Activated CD4-positive, alpha-beta T cell treated with anti-CD3 and anti-CD28 coated beads, Interleukin-2, amount 50 U/mL, for 16 hours (primary cell): ENCODE results near the gene SLC6A9.
A peak's percentile ranks its signal among the peaks of the same experiment; 100 is the strongest.

Source experiments
- DNase-seq: peaks from one replicate; pipeline ENCODE4 v3.0.0-alpha.2; 2020

The SLC6A9 gene

DNA sequence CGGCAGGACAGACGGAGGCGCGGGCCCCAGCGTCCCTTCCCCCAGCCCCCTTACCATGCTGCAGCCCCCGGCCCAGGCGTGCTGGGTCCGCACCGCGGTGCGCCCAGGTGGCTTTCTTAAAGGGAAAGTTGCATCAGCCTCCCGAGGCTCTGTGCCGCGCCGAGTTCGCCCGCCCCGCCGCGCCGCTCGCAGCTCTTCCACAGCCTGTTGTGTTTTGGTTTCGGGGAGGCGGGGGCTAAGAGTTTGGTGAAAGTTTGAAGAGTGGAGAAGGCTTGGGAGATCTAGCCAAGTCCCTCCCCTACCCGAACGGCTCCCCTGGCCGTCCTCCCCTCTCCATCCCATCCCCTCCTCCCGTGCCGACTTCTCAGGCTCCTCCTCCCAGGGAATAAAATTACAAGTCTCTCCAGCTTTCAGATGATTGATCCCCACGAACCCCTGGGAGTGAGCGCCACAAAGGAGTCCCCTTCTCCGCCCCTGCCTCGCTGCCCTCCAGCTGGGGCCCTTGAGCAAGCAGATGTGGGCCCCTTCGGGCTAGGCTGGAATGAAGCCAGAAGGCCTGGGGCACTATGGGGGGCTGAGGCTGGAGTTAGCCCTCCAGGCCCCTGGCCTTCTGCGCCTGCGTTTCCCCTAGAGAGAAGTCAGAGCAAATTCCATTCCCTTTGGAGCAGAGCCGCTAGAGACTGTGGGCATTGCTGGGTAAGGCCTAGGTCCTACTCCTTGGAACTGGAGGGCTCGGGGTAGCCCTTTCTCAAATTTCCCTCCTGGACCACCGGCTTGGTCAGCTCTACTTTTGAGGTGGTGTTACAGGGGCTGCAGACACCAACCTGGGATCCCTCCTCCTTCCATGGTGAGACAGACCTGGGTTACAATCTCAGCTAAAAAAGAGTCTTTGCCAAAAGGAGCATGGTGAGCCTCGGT lies at the start of gene SLC6A9:
Gene SLC6A9, minus strand, starts transcription at position 211 of the 918 bp plus-strand sequence. CDS start 7,185 bp downstream, outside the sequence.
- peak; percentile 39 for DNase-seq

DNA sequence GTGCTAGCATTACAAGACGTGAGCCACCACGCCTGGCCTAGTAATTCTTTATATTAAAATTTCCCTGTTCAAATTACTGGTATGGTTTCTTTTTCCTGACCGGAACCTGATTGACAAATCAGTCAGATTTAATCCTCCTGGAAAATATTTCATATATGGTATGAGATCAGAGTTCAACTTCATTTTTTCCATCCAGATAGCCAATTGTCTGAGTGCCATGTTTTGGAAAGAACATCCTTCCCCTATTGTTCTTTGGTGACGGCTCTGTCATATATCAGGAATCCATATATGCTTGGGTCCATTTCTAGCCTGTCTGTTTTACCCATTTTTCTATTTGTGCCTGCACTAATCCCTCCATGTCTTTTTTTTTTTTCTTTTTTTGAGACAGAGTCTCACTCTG lies 48.3 kb upstream of the SLC6A9 start:
- DNase-seq, result no peak

DNA sequence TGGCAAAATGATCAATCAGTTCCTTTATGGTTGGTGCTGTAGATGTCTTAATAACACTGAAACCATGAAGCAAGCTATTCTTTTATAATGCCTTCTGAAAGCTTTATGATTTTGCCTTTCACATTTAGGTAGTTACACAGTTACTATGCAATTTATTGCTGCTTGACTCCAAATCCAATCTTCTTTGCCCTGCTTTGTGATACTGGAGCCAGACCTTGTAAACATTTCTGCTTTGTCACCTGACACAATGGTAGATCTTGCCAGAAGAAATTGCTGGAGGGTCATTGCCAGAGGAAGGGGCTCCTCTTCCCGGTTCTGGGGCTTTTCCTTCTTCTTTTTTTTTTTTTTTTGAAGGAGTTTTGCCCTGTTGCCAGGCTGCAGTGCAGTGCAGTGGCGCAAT lies 46.8 kb upstream of the SLC6A9 start:
- DNase-seq, result no peak

DNA sequence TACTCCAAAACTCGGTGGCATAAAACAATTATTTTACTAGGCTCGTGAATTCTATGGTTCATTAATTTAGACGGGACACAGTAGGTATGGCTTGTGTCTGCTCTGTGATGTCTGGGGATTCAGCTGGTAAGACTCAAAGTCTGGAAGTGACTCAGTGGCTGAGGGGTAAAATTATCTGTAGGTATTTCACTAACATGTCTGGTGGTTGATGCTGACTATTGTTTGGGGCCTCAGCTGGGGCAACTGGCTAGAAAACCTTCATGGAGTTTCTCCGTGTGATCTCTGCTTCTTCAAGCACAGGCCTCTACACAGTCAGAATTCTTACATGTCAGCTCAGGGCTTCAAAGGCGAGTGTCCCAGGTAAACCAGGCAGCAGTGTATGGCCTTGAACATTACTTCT lies 46.2 kb upstream of the SLC6A9 start:
- DNase-seq, result no peak

DNA sequence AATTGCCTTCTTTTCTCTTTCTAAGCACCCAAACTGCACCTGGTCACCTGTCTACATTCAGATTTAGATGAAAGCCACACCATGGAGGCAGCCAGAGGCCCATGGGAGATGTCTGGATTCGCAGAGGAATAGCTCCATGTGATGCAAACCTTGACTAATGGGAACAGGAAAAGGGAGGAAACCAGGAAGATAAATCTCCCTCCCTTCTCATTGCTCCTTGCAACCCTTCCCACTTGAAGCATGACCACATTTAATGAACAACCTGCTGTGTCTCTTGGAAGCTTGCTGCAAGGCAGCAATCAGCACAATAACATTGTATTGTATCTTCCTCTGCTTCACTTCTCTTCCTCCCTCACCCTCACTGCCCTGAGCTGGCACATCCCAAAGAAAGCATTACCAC lies 44.8 kb upstream of the SLC6A9 start:
- no peak for DNase-seq

DNA sequence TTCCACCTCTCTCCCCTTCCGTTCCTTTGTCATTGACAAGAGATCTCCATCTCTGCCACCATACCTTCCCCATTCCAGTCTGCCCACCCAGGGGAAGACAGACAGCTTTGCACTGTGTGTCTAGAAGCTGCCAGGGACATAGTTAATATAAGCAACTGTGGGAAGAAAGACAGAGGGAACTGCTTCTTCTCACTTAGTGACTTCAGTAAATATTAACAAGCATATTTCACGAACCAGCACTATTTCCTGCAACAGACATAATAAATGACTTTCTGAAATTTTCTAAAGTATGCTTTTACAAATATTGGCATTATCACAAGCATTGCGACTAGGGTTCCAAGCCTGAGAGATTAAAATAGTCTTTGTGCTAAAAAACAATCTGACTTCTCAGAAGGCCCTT lies 43.2 kb upstream of the SLC6A9 start:
- no peak for DNase-seq

DNA sequence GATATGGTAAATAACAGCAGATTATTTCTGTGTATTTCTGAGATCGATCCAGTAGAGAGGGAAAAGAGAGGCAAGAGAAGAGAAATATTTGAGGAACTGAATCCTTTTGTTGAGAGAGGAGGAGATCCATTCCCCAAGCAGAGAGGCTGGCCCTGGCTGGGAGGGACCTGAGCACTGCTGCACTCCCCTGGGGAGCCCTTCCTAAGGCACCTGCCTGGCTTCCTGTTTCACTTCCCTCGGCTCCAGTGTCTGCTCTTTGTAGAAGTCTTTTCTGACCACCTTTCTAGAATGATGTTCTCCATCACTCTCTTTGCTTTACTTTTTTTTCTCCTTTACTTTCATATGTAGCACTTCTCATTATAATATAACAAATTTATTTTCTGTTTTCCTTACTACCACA lies 42.3 kb upstream of the SLC6A9 start:
- DNase-seq, result no peak

DNA sequence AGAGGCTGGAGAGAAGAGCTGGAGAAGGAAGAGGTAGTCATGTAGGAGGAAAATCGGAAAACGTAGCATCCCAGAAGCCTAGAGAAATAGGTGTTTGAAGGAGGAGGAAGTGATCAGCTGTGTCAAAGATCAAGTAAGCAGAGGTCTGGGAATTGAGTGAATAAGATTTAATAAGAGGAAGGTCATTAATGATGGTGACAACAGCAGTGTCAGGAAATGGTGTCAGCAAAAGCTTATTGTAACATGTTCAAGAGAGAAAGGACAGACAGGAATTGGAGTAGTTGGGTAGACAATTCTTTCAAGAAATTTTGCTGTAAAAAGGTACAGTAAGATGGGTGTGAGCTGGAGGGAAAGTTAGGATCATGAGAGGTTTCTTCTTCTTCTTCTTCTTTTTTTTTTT lies 41.6 kb upstream of the SLC6A9 start:
- no peak for DNase-seq

DNA sequence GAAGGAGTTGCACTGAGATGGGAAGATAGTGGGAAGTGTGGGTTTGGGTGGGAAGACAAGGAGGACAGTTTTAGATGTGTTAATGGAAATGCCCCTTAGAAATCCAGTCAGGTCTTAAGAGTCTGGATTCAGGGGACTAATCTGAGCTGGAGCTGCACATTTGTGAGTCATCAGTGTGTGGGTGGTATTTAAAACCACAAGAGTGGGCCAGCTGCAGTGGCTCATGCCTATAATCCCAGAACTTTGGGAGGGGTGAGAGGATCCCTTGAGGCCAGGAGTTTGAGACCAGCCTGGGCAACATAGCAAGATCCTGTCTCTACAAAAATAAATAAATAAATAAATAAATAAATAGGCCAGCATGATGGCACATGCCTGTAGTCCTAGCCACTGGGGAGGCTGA lies 40.9 kb upstream of the SLC6A9 start:
- DNase-seq, result no peak

DNA sequence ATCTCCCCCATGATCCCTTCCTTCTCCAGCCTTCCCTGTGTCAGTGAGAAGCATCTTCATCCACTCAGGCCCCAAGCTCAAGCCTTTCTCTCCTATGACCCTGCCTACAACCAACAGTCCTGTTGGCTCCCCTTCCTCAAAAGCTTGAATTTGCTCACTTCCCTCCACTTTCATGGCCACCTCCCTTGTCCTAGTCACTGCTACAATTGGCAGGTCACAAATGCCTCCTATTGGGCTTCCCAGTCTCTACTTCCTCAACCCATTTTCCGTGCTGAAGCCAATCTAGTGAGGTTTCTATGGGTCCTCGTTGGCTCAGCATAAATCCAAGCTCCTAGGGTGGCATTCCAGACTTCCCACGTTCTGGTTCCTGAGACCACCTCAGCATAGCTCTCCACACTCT lies 40.2 kb upstream of the SLC6A9 start:
- no peak for DNase-seq

DNA sequence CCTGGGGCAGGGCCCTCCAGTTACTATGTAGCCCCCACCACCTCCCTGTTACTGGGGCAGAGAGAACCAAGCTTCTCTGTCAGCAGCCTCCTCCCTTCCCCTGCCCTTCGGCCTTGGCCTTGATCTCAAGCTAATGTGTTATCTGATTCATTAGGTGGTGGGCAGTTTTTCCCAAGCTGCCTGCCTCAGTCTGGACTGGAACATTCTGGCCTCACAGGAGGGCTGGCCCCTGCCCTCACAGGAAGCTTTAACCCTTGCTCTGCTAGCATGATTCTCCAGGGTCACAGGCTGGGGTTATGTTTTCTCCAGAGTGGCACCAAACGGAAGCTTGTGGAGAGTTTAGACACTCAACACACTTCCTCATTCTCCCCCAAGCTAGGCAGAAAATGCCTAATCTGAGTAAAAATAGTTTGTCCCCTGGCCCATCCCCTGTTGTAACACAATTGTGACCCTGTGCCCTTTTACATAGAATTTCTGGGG lies 37.2 kb upstream of the SLC6A9 start:
- DNase-seq, result no peak

DNA sequence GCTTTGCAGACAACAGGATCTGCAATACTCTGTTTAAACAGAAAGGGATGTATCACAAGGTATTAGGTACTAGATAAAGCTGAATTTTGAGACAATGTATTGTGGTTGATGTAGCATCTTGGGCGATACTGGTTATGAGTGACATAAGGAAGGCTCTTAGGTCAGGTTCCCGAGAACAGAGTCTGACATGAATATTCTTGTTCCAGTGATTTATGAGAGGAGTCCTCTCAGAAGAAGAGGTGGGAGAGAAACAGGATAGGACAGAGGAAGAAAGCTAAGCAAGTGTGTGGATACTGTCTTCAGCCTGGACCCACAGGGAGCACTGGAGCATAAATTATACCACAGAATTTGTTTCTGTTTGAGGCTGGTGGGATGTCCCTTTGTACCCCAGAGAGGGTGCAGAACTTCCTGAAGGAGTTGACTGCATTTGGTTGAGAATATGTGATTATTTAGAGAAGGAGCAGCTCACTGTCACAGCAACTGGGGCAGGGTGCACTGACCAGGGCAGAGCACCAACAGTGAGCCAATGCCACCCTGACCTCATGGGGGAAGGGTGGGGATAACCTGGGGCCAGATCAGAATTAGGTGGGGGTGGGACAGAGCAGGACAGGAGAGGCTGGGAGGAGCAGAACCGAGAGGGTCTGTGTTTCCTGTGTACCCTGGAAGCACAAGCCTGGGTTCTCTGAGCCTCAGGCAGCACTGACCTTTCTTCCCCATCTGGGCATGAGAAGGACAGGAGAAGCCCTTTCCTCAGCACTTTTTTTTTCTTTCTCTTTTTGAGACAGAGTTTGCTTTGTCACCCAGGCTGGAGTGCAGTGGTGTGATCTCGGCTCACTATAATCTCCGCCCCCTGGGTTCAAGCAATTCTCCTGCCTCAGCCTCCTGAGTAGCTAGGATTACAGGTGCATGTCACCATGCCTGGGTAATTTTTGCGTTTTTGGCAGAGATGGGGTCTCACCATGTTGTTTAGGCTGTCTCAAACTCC lies 36.3 kb upstream of the SLC6A9 start:
- DNase-seq, result no peak

DNA sequence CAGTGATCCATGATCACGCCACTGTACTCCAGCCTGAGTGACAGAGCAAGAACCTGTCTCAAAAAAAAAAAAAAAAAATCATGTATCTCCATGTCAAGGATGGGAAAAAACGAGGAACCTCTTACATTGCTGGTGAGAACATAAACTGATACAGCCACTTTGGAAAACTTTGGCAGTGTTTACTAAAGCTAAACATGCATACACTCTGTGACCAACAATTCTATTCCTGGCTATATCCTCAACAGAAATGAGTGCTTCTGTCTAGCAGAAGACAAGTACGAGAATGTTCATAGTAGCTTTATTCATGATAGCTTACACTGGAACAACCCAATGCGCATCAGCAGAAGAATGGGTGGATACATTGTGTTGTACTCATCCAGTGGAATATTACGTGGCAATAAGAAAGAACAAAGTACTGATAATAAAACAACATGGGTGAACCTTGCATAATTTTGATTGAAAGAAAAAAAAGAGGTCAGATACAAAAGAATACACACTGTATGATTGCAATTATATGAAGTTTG lies 31.5 kb upstream of the SLC6A9 start:
- no peak for DNase-seq

DNA sequence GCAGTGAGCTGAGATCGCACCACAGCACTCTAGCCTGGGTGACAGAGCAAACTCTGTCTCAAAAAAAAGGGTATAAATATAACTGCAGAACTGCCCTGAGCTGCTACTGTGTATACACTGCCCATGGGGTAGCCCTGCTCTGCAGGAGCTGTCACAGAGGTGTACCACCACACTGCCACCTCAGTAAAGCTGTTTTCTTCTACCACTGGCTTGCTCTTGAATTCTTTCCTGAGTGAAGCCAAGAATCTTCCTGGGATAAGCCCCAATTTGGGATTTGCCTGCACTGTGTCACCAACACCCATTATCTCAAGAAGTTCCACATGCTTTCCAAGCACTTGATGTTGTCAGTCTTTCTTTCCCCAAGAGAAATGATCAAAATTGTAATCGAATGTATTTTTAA lies 30.6 kb upstream of the SLC6A9 start:
- no peak for DNase-seq

DNA sequence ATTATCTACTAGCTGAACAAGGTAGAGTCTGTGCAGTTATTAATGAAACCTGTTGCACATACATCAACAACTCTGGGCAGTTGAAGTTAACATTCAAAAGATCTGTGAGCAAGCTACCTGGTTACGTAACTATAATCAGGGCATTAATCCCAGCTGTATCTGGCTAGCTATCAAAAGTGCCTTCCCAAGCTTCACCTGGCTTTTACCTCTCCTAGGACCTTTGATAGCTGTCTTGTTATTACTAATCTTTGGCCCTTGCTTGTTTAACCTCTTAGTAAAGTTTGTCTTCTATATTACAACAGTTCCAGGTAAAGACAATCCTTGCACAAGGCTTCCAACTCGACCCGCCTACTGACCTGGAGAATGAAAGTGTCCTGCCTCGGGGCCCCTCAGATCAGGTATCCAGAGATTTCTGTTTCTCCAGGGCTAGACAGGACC lies 29.6 kb upstream of the SLC6A9 start:
- no peak for DNase-seq

DNA sequence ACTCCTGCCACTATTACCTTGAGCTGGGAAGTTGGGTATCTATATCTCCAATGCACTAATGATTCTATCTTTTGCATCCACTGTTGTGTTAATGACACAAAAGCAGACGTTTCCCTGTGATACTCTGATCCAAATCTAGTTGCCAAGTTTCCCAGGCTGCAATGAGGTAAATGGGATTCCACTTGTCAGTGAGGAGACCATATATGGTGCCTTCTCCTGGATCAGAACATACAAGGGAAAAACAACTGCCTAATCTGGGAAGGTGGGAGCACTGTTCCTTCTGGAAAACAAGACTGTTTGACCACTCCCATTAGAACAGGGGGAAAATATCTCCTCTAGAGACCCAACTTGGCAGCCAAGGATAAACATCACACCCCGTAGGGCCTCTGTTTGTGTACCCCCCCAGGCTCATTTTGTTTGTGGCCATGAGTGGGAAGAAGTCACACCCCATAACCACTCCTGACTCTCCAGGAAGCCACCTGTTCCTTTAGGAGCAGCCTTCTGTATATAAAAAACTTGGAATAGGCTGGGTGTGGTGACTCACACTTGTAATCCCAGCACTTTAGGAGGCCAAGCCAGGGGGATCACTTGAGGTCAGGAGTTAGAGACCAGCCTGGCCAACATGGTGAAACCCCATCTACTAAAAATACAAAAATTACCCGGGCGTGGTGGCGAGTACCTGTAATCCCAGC lies 28.5 kb upstream of the SLC6A9 start:
- DNase-seq, result no peak

DNA sequence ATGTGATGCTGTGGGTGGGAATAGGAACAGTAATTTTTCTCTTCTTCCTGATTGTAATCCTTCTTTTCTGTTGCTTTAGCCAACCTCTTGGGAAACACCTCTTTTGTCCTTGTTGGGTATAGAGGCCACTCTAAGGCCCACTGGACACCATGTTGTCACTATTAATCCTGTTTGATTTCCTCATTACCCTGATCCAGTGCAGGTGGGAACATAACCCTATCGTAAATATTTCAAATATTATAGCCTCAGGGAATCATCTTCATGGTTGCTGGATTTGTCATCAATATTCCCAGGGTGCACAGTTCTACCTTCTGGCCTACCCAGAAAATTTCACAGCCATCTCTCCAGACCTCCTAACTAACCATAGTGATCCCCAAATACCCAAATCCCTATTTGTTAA lies 27.9 kb upstream of the SLC6A9 start:
- no peak for DNase-seq

DNA sequence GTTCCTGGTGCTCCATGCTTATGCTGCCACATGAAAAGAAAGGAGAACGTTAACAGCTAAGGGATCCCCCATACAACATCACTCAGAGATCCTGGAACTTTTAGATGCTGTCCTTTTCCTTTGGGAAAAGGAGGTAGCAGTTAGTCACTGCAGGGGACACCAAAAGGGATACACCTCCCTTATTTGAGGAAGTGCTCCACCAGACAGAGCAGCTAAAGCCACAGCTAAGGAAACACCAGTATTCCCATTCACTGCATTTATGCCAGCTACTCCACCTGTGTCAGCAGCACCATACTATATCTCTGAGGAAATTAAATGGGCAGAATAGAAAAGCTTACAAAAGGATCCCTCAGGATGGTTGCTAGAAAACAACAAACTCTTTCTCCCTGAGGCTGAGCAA lies 26.0 kb upstream of the SLC6A9 start:
- no peak for DNase-seq

DNA sequence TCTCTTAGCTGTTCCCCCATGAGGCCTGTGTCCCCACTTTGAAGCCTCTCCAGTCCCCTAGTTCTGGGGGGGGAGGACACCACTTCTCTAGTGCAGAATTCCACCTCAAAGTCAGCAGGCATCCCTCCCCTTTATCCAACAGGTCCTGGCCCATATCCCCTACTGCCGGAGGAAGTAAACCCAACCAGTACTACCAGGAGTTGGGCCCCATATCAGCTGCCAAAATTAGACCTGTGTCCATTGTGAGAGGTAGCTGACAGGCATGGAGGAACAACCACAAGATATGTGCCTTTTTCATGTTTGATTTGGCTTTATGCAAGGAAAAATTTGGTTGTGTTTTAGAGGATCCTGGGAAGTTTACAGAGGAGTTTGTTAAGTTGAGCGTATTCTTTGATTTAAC lies 22.1 kb upstream of the SLC6A9 start:
- no peak for DNase-seq

DNA sequence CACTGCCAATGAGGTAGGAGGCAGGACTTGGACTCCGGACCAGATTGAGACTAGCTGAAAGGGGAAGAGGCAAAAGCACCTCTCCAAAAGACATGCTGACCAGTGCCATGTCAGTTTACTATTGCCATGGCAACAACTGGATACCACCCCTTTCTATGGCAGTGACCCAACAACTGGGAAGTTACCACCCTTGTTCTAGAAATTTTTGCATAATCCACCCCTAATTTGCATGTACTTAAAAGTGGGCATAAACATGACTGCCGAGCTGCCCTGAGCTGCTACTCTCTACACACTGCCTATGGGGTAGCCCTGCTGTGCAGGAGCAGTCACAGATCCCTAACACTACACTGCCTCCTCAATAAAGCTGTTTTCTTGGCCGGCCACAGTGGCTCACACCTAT lies 19.0 kb upstream of the SLC6A9 start:
- DNase-seq, result no peak

DNA sequence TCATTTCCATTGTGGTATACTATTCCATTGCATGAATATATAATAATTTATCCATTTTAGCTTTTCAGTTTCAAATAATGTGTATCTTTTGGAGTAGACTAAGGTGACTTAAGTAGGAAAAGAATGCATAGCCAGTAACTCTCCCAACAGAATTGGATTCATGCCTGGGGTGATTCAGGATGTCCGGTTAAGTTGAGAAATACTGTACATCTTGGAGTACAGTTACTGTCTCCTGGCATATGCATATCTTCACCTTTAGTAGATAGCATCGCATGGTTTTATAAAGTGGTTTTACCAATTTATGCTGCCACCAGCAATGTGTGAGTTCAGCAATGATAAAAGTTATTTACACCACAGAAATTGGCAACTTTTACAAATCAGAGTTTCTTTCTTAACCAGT lies 18.6 kb upstream of the SLC6A9 start:
- no peak for DNase-seq

DNA sequence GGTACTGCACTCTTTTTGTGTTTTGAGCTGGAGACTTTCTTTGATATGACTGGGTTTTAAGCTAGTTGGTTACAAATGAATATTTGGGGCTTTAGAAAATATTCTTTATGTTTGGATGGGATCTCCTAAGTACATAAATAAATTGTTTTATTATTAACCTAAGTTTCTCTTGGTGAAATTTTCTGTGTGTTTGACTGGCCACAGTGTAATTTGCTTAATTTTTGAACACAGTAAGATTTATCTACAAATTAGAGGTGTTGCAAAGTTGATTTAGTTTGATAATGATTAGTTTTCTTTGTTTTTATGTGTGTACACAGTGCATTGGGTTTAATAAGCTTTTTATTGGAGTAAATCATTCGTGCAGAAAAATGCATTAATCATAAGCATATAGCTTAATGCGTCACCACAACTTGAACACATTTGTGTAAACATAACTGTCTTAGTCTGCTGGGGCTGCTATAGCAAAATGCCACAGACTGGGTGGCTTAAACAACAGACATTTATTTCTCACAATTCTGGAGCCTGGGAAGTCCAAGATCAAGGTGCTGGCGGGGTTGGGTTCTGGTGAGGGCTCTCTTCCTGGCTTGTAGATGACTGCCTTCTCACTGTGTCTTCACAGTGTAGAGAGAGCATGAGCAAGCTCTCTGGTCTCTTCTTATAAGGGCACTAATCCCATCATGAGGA lies 17.4 kb upstream of the SLC6A9 start:
- DNase-seq, result no peak
